GM19463 (cell line): ENCODE measurements around the gene AGXT.

Source experiments
- ATAC-seq: cut with Tn5 transposase; IDR thresholded peaks from one replicate; pipeline ENCODE4 v1.9.1; 2021; ENCODE audit warnings: mild to moderate bottlenecking, moderate library complexity; ENCODE audit not compliant: unreplicated experiment

The AGXT gene

DNA sequence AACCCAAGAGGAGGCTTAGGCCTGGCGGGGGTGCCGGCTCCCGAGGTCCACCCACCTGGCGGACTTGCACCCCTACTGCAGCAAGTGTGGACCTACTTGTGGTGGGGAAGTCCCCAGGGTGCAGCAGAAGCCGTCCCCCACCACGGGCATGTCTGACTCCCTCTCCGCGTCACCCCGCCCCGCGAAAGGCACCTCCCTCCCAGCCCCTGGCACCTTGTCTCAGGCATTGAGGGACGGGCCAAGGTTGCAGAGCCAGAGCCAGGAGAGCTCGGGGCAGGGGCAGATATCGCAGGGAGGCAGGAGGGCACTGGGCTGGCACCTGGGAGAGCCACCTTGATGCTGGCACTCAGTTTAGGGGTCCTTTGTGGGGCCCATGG, 56.6 kb downstream of the AGXT start:
- ATAC-seq, result no peak

DNA sequence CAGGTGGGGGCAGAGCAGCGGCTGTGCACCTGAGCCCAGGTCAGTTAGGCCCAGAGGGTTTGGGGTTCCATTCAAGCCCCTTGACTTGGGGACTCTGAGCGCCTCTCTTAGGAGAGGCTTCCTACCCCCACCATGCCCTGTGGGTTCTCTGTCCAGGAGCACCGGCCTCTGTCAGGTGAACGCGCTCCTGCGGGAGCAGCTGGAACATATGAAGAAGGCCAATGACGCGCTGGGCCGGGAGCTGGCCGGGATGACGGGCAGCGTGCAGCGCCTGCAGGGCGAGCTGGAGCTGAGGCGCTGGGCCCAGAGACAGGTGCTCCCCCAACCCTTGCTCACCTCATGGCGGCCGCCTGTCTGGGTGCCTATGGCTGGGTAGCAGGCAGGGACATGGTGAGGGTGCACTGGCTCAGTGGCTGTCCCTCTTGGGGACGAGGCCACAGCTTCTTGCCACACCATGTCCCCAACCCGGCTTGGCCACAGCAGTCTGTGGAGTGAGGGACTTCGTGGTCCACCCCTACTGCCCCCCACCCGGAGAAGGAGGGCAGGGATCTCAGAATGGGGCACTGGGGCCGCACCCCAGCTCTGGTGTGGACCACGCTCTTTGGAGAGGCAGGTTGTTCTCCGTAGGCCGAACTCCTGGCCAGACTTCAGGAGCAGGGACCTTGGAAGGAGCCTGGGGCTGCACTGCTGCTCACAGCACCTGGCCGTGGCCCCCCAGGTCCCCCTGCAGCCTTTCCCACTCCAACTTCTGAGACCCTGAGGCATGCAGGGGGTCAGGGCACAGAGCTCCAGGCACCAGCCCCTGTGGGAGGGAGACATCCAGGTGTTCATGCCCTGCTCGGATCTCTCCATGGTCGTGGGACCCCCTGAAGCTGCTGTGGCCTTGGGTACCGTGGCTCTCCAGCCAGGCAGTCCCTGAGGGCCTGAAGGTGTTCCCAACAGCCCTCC, 57.2 kb downstream of the AGXT start:
- no peak for ATAC-seq

DNA sequence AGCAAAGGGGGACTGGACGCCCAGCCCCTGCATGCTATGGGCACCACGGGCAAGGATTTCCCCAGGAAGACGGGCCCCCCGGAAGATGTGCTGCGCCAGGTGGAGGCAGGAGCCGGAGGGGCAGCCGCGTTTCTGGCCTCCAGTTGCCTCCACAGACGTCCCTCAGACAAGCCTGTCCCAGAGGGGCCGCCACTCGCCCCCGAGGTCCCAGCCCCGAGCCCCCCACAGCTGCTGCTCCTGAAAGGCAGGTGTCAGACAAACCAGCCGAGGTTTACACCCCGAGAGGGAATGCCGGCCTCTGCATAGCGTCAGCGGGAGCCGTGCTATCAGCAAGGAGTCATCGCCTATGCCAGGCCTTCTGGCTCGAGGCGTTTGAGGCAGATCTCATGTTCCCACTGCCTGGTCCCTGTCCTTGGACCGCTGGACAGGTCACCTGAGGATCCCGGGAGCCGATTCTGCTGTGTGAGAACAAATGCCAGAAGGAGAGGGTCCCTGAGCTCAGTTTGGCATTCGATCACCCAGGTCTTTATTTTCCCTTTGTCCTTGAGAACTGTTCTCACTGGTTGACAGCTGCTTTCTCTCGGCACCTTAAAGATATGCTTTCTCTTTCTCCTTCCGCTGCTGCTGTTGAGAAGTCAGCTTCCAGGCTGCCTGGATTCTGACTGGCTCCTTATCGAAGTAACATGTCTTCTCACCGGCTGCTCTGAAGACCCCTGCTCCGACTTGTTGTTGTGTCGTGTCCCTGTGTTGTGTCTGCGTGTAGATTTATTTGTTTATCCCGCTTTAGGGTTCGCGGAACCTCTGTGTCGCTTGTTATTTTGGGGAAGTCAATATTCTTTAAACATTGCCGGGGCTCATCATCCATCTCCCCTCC, 58.1 kb downstream of the AGXT start:
- ATAC-seq, result no peak

DNA sequence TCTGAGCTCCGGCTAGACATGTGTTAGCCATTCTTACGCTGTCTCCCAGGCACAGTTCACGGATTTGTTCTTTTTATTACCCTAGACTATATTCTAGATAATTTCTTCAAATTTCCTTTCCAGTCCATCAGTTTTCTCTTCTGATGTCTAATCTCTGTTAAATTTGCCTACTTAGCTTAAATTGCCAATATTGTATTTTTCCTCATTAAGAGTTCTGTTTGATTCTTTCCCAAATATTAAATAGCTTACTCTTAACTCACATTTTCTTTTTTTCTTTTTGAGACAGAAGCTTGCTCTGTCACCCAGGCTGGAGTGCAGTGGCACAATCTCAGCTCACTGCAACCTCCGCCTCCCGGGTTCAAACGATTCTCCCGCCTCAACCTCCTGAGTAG, 58.8 kb downstream of the AGXT start:
- no peak for ATAC-seq

DNA sequence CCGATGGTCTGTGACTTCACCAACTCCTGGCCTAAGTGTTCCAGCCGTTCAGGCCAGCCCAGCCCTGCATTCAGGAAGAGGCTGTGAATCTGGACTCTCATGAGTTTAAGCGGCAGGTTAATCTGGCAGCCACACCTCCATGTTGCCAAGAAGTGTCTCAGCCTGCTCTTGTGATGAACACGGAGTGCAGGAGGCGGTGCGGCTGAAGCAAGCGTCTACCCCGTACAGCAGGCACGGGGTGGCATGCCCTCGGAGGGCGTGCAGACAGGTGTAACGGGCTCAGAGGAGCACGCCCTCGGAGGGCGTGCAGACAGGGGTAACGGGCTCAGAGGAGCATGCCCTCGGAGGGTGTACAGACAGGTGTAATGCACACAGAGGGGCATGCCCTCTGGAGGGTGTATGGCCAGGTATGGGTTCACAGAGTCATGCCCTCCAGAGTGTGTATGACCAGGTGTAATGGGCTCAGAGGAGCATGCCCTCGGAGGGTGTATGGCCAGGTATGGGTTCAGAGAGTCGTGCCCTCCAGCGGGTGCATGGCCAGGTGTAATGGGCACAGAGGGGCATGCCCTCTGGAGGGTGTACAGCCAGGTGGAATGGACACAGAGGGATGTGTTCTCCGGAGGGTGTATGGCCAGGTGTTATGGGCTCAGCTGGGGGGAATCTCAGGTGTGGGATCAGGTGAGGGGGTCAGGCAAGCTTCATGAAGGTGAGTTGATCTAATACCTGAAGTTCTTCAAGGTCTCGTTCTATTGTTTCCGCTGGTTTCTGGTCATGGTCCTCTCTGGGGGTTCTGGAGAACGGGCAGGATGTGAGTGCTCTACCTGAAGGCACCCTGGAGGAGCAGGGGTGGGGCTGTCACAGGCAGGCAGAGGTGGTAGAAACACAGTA, 60.1 kb downstream of the AGXT start:
- ATAC-seq, result no peak

DNA sequence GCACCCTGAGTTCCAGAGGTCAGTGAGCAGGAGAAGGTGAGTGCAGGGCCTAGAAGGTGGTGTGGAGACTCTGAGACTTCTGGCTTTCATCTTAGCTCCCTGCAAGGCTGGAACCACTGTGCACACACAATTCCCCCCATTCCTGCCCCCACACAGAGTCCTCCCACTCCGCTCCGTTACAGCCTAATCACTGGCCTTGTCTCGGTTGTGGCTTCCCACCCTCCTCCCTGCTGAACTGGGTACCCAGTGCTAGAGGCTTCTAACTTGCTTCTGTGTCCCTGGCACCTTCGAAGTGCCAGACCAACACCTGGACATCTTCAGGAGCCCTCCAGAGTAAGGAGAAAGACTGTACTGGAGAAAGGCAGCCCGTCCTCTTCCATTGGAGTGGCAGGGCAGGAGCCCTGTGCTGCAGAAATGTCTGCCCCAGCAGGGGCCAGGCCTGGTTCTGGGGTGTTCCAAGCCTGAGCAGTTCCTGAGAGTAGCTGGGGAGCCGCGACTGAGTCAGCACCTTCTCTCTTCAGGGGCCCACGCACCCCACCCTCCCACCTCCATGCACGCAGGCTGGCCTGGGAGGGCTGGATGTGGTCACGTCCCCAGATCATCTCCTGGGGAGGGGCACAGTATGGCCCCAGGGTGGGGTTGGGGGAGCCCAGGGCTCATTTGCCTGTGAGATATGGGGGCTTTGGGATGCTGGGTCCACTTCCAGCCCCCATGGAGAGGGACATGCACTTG, 60.9 kb downstream of the AGXT start:
- no peak for ATAC-seq
